GM12878 (cell line): ENCODE results near the gene PIK3C3. TPM values are rescaled to one million over a fixed set of nuclear protein-coding genes. Genes with fewer than 3 reads are reported as not detected.

Source experiments
- ATAC-seq: fragments of 200-7000 bp; cut with Tn5 transposase; 3 replicates; pipeline ENCODE4 v1.9.1; 2020; ENCODE audit warnings: mild to moderate bottlenecking, moderate library complexity
- BruUV-seq: library from RNA; stranded (reverse); fragments of 400-500 nt; replicated peaks from 2 replicates; lab custom pipeline; 2021; lab: Mats Ljungman, UMichigan
- CTCF ChIA-PET: fragments of 300-600 bp; sonication (Branson Sonifier 250); formaldehyde crosslinking; extraction: SDS; loops from one replicate; lab custom pipeline; 2021; ENCODE audit warnings: inconsistent platforms; lab: Yijun Ruan, JAX
- POLR2A ChIA-PET: fragments of 350-600 bp; formaldehyde crosslinking; extraction: SDS; loops from one replicate; lab custom pipeline; 2021; ENCODE audit warnings: inconsistent platforms; lab: Charles Lee
- RAD21 ChIA-PET: fragments of 300-600 bp; sonication (Branson Sonifier 250); formaldehyde crosslinking; loops from one replicate; lab custom pipeline; 2023; ENCODE audit warnings: antibody characterized with exemption; ENCODE audit not compliant: unreplicated experiment; lab: Charles Lee
- SMC1A ChIA-PET: fragments of 300-600 bp; sonication (Branson Sonifier 250); formaldehyde crosslinking; loops from one replicate; lab custom pipeline; 2023; ENCODE audit not compliant: unreplicated experiment, uncharacterized antibody; lab: Charles Lee
- DNase-seq: peaks from one replicate; pipeline ENCODE4 v3.0.0-alpha.2; 2011; ENCODE audit warnings: low read depth, low spot score
- FAIRE-seq: peaks from 3 replicates; lab custom pipeline; 2011; peaks lifted over from hg19 to GRCh38; lab: Jason Lieb, UNC
- H2AFZ ChIP-seq: 2 replicates; pipeline ENCODE4 v1.6.0; 2011; ENCODE audit warnings: low read depth, low read length, control low read depth; ENCODE audit not compliant: control insufficient read depth
- H3K27ac ChIP-seq: 2 replicates; pipeline ENCODE4 v1.5.1; 2011; ENCODE audit warnings: control low read depth; ENCODE audit not compliant: control insufficient read depth, insufficient read depth
- H3K27me3 ChIP-seq, 2 experiments: replicated peaks in 1 of 2; 2 replicates each; pipeline versions ENCODE4 v1.6.0 to v1.6.1; 2011; ENCODE audit warnings: low read length in 1 of 2; ENCODE audit not compliant: control insufficient read depth in 2 of 2, insufficient read depth in 2 of 2
- H3K36me3 ChIP-seq, 2 experiments: 2 replicates each; pipeline ENCODE4 v1.5.1; 2011; ENCODE audit warnings: low read length in 1 of 2; ENCODE audit not compliant: control insufficient read depth in 2 of 2, insufficient read depth in 2 of 2
- H3K4me1 ChIP-seq: 2 replicates; pipeline ENCODE4 v1.6.1; 2011; ENCODE audit warnings: mild to moderate bottlenecking, low read length, moderate library complexity, mixed read lengths; ENCODE audit not compliant: control insufficient read depth, insufficient read depth
- H3K4me2 ChIP-seq: 2 replicates; pipeline ENCODE4 v1.6.0; 2011; ENCODE audit warnings: control low read depth; ENCODE audit not compliant: control insufficient read depth, insufficient read depth
- H3K4me3 ChIP-seq: fragments of 200-600 bp; sonication (generic); 2 replicates; pipeline ENCODE4 v1.5.1; 2016
- H3K79me2 ChIP-seq: 2 replicates; pipeline ENCODE4 v1.6.0; 2011; ENCODE audit warnings: low read length; ENCODE audit not compliant: control insufficient read depth, insufficient read depth
- H3K9ac ChIP-seq: 2 replicates; pipeline ENCODE4 v1.8.0; 2011; ENCODE audit warnings: low read length, control low read depth, mixed read lengths; ENCODE audit not compliant: control insufficient read depth, insufficient read depth
- H3K9me3 ChIP-seq: replicated peaks from 3 replicates; pipeline ENCODE4 v1.5.1; 2011; ENCODE audit warnings: mild to moderate bottlenecking, low read length; ENCODE audit not compliant: control insufficient read depth, insufficient read depth
- H4K20me1 ChIP-seq: 2 replicates; pipeline ENCODE4 v1.6.0; 2011; ENCODE audit not compliant: control insufficient read depth, insufficient read depth
- CTCF ChIP-seq, 3 experiments: IDR thresholded peaks in 2 of 3; conservative IDR thresholded peaks in 1 of 3; 2 replicates each; pipeline ENCODE4 v1.5.1; 2011; ENCODE audit warnings: low read depth in 3 of 3, low read length in 3 of 3, mild to moderate bottlenecking in 3 of 3, control low read depth in 2 of 3, moderate library complexity in 2 of 3, inconsistent platforms in 1 of 3, mixed read lengths in 1 of 3; ENCODE audit not compliant: control insufficient read depth in 2 of 3, insufficient read depth in 1 of 3; ENCODE audit errors: extremely low read depth in 1 of 3
- IRF3 ChIP-seq: fragments of 450-650 bp; IDR thresholded peaks from 2 replicates; pipeline ENCODE4 v1.6.1; 2014; ENCODE audit warnings: mild to moderate bottlenecking
- WGBS: methylation state at CpG from one replicate; pipeline ENCODE4 v1.1.6; 2016; ENCODE audit warnings: low lambda C conversion rate; ENCODE audit not compliant: insufficient replicate concordance, insufficient coverage; ENCODE audit errors: missing lambda C conversion rate; 5-methylcytosine and 5-hydroxymethylcytosine counted together
- in situ Hi-C: fragments of 300-500 bp; cut with MboI; formaldehyde crosslinking; loops from 9 replicates; pipeline ENCODE4 v1.14.3; 2018; ENCODE audit warnings: mixed read lengths
- intact Hi-C: fragments of 100-400 bp; cut with micrococcal nuclease; formaldehyde crosslinking; loops from one replicate; pipeline ENCODE4 v1.14.2; 2022; ENCODE audit not compliant: unreplicated experiment
- polyA plus RNA-seq, 11 experiments: library from polyadenylated mRNA; depleted of rRNA in 4 of 11; unstranded in 6 of 11; stranded (reverse) in 5 of 11; fragments of >200 nt; fragmentation: Nextera tagmentation in 4 of 11; fragmentation: Illumina TruSeq in 1 of 11; extraction: Ambion mirVana in 4 of 11; extraction: Trizol in 1 of 11; gene quantifications; 1 replicate in 1 of 11; 2 replicates in 10 of 11; pipeline versions ENCODE4 v1.2.1 to v1.2.3, GENCODE V29; 2011 to 2016; ENCODE audit warnings: inconsistent platforms in 2 of 11, missing spikeins in 2 of 11, low read depth in 1 of 11
- total RNA-seq, 4 experiments: library from RNA; depleted of rRNA in 3 of 4; stranded (reverse); fragments of >200 nt in 3 of 4; fragmentation: Illumina TruSeq in 1 of 4; extraction: Trizol in 1 of 4; gene quantifications; 2 replicates each; pipeline versions ENCODE4 v1.2.1 to v1.2.3, GENCODE V29; 2013 to 2021

Gene PIK3C3
- total and polyA plus RNA-seq, 10 of the 15 experiments (the other 5 are each of a cell fraction or from before 2014, with no cell fraction given), result 14.4 to 131 (median 32.4) TPM

GRCh38 chr18:42072407-42072806 is 117.4 kb downstream of the PIK3C3 start:
- 0 out of 6 replicates have a peak, but pooled peaks of 2 of the 3 experiments have one; percentile 10 to 14 for TF ChIP-seq CTCF (IDR thresholded peaks at IDR 0.05 in 2 of 3, conservative IDR thresholded peaks at IDR 0.05 in 1 of 3; ENCODE audit: control insufficient read depth in 2 of 3, extremely low read depth in 1 of 3, insufficient read depth in 1 of 3, low read depth in 3 of 3, low read length in 3 of 3)
- TF ChIP-seq IRF3, result no peak
- TF ChIP-seq, all 136 proteins: peak for 1
- Histone ChIP-seq H3K27me3 (no peaks in the 10 kb centered on the region), H4K20me1 (no peaks in the 10 kb centered on the region), H3K79me2 (no peaks in the 10 kb centered on the region), H3K27ac (no peak overlapping the region), H3K36me3 (peaks cover 0 to 20% of the 10 kb centered on the region in 2 experiments; a peak in 3 of 4 replicates), H3K9me3 (no peaks in the 10 kb centered on the region), H3K9ac (no peak overlapping the region), H2AFZ (no peak overlapping the region), H3K4me1 (no peaks in the 10 kb centered on the region), H3K4me2 (no peak overlapping the region), H3K4me3 (no peak overlapping the region)
- DNase-seq, result no peak
- ChIA-PET POLR2A (interaction anchor here (1.1 kb wide), 1 partner anchor 41 kb away, joined by 3 read pairs; no protein-coding TSS in a partner anchor), SMC1A (interaction anchor here (0.6 to 1.3 kb wide), 2 partner anchors 18 to 135 kb away, joined by 3 to 7 read pairs; no protein-coding TSS in a partner anchor), RAD21 (no interaction called here), CTCF (interaction anchor here (2.5 to 10.4 kb wide), 2 partner anchors 20 to 42 kb away, joined by 7 to 104 read pairs; no protein-coding TSS in a partner anchor)
- in situ Hi-C loops (no loop called here), intact Hi-C loops (no loop called here)
- ATAC-seq, result no peak
- 82% methylated on average over 4 of the region's 4 CpGs for WGBS
- FAIRE-seq, result no peak
- BruUV-seq, result no TSS peak
